Smooth muscle cell (in vitro differentiated cells): Measurements from ENCODE around the gene VSTM5. TPM values are rescaled to one million over a fixed set of nuclear protein-coding genes. Genes with fewer than 3 reads are reported as not detected.

Source experiments
- DNase-seq: peaks from one replicate; lab custom pipeline; 2025; ENCODE audit not compliant: unreplicated experiment; lab: John Stamatoyannopoulos, UW
- H2AFZ ChIP-seq: fragments of 200-600 bp; sonication (generic); 2 replicates; pipeline ENCODE4 v1.6.0; 2016; ENCODE audit warnings: antibody characterized with exemption, low read depth, mild to moderate bottlenecking
- H3F3A ChIP-seq: fragments of 200-600 bp; sonication (generic); 2 replicates; pipeline ENCODE4 v1.6.0; 2017; ENCODE audit warnings: antibody characterized with exemption, low read depth
- H3K27ac ChIP-seq: fragments of 200-600 bp; sonication (generic); 2 replicates; pipeline ENCODE4 v1.5.1; 2016; ENCODE audit warnings: low read depth, mild to moderate bottlenecking
- H3K27me3 ChIP-seq: fragments of 200-600 bp; sonication (generic); 2 replicates; pipeline ENCODE4 v1.6.1; 2016; ENCODE audit warnings: low read depth, mild to moderate bottlenecking
- H3K36me3 ChIP-seq: fragments of 200-600 bp; sonication (generic); 2 replicates; pipeline ENCODE4 v1.5.1; 2016; ENCODE audit warnings: low read depth
- H3K4me1 ChIP-seq: fragments of 200-600 bp; sonication (generic); 2 replicates; pipeline ENCODE4 v1.5.1; 2016; ENCODE audit warnings: low read depth
- H3K4me2 ChIP-seq: fragments of 200-600 bp; sonication (generic); 2 replicates; pipeline ENCODE4 v1.6.0; 2016; ENCODE audit warnings: mild to moderate bottlenecking
- H3K4me3 ChIP-seq: fragments of 200-600 bp; sonication (generic); 2 replicates; pipeline ENCODE4 v1.5.1; 2016; ENCODE audit warnings: mild to moderate bottlenecking
- H3K79me2 ChIP-seq: fragments of 200-600 bp; sonication (generic); 2 replicates; pipeline ENCODE4 v1.6.0; 2016; ENCODE audit warnings: low read depth, mild to moderate bottlenecking
- H3K9ac ChIP-seq: fragments of 200-600 bp; sonication (generic); 2 replicates; pipeline ENCODE4 v1.6.0; 2016; ENCODE audit warnings: low read depth
- H3K9me3 ChIP-seq: fragments of 200-600 bp; sonication (generic); replicated peaks from 2 replicates; pipeline ENCODE4 v1.5.1; 2016; ENCODE audit warnings: low read depth
- H4K20me1 ChIP-seq: fragments of 200-600 bp; sonication (generic); 2 replicates; pipeline ENCODE4 v1.6.0; 2016; ENCODE audit warnings: low read depth
- whole genome bisulfite sequencing: methylation state at CpG from one replicate; pipeline ENCODE4 v1.1.7; 2016; ENCODE audit warnings: low lambda C conversion rate; 5-methylcytosine and 5-hydroxymethylcytosine counted together
- polyA plus RNA-seq: library from polyadenylated mRNA; unstranded; fragments of >200 nt; fragmentation: Nextera tagmentation; extraction: Ambion mirVana; gene quantifications from 2 replicates; pipeline ENCODE4 v1.2.1, GENCODE V29; 2016
- total RNA-seq: library from RNA; depleted of rRNA; stranded (reverse); fragments of >200 nt; gene quantifications from 2 replicates; pipeline ENCODE4 v1.2.3, GENCODE V29; 2014
- TF ChIP-seq, protein P1 (sequence below): fragments of 200-600 bp; sonication (generic); IDR thresholded peaks from 2 replicates; pipeline ENCODE4 v1.5.1; 2017; ENCODE audit warnings: borderline replicate concordance, mild to moderate bottlenecking, antibody characterized with exemption; ENCODE audit not compliant: insufficient read depth, poor library complexity, severe bottlenecking

Gene VSTM5
- total and polyA plus RNA-seq, 2 experiments from 2014 or later = 0.18 to 0.30 TPM

DNA sequence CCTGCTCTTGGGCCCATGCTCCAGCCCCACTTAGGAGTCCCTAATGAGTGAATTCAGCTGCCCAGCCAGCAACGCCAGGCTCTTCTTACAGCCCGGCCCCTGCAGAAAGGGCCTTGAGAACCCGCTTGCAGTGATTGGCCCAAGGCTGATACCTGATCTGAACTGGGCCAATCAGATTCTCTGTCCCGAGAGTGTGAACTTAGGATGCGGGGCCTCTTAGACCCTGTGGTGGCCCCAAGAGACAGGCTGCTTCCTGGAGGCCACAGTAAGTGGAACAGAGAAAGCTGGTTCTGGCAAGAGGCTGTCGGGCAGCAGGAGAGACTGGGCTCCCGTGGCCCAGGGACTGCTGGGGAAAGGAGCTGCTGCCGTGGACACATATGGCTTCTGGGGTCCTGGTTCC is 11.5 kb downstream of the VSTM5 start:
- Histone ChIP-seq H3K4me3 (no peak overlapping the region), H3K4me2 (no peak overlapping the region), H3K27me3 (no peaks in the 10 kb centered on the region), H3K9ac (no peak overlapping the region), H3K27ac (no peak overlapping the region), H3K9me3 (no peaks in the 10 kb centered on the region), H3K36me3 (no peaks in the 10 kb centered on the region), H4K20me1 (no peaks in the 10 kb centered on the region), H2AFZ (no peak overlapping the region), H3K79me2 (no peaks in the 10 kb centered on the region), H3F3A (no peaks in the 10 kb centered on the region), H3K4me1 (no peaks in the 10 kb centered on the region)
- no peak for DNase-seq
- TF ChIP-seq, protein P1, sequence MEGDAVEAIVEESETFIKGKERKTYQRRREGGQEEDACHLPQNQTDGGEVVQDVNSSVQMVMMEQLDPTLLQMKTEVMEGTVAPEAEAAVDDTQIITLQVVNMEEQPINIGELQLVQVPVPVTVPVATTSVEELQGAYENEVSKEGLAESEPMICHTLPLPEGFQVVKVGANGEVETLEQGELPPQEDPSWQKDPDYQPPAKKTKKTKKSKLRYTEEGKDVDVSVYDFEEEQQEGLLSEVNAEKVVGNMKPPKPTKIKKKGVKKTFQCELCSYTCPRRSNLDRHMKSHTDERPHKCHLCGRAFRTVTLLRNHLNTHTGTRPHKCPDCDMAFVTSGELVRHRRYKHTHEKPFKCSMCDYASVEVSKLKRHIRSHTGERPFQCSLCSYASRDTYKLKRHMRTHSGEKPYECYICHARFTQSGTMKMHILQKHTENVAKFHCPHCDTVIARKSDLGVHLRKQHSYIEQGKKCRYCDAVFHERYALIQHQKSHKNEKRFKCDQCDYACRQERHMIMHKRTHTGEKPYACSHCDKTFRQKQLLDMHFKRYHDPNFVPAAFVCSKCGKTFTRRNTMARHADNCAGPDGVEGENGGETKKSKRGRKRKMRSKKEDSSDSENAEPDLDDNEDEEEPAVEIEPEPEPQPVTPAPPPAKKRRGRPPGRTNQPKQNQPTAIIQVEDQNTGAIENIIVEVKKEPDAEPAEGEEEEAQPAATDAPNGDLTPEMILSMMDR = no peak
- 93% methylated on average over 8 of the region's 8 CpGs for WGBS

DNA sequence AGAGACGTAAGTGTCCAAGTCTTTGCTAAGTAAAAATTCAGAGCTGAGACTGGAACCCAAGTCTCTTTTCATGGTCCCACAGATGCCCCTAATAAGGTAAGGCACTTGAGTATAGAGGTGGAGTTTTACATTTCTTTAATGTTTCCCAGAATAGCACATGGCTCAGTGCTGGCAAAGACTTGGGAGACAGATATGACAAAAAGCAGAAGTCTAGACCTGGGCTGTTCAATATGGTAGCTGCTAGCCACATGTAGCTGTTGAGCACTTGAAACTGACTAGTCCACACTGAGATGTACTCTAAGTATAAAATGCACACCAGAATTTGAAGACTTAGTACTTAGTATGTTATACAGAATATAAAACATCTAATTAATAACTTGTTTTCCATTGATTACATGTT is 17.6 kb downstream of the VSTM5 start:
- Histone ChIP-seq H3K9ac (no peak overlapping the region), H3K4me3 (no peak overlapping the region), H3K27ac (no peak overlapping the region), H3K27me3 (no peaks in the 10 kb centered on the region), H4K20me1 (no peaks in the 10 kb centered on the region), H3K36me3 (no peaks in the 10 kb centered on the region), H3K9me3 (no peaks in the 10 kb centered on the region), H3F3A (no peaks in the 10 kb centered on the region), H3K4me2 (no peak overlapping the region), H3K79me2 (no peaks in the 10 kb centered on the region), H3K4me1 (no peaks in the 10 kb centered on the region), H2AFZ (no peak overlapping the region)
- no peak for DNase-seq
- TF ChIP-seq, protein P1 = no peak
- 78% methylated on average over 1 of the region's 1 CpG for WGBS

DNA sequence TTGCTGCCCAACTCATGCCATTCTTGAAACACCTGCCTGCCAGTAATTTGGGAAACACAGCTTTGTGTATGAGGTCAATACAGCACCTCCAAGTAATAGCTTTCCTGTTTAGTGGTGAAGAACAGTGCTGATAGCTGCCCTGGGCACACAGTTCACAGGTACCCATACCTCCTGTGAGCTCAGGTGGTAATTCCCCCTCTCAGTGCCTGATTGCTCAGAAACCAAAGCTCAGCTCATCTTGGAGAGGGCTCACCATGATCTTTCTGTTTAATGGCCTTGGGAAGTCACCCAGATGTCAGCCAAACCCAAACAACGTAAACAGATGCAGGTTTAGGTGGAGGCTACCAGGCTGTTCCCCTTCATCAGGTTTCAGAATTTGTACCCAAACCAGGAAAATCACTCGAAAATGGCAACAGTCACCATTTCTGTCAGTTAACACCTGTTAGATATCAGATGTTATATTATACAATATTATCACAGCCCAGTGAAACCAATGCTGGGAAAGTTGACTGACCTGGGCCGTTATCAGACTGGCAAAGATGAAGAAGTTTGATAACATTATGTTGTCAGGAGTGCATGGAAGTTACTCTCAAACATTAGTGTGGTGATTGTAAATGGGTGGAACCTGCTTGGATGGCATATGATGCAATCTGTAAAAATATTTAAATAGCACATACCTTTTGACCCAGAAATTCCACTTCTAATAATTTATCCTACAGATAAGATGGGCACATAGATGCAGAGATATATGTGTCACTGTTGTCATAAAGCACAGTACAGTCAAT is 18.9 kb downstream of the VSTM5 start:
- H3K79me2 ChIP-seq = no peaks in the 10 kb centered on the region
- TF ChIP-seq, protein P1 = no peak
- no peaks in the 10 kb centered on the region for H3K27me3 ChIP-seq
- no peak overlapping the region for H3K27ac ChIP-seq
- no peak overlapping the region for H3K4me2 ChIP-seq
- no peaks in the 10 kb centered on the region for H3K4me1 ChIP-seq
- H3K9me3 ChIP-seq = no peaks in the 10 kb centered on the region
- H3F3A ChIP-seq = no peaks in the 10 kb centered on the region
- WGBS = 88% methylated on average over 3 of the region's 3 CpGs
- no peak overlapping the region for H3K4me3 ChIP-seq
- no peaks in the 10 kb centered on the region for H4K20me1 ChIP-seq
- no peak for DNase-seq
- H3K36me3 ChIP-seq = no peaks in the 10 kb centered on the region
- no peak overlapping the region for H2AFZ ChIP-seq
- no peak overlapping the region for H3K9ac ChIP-seq

DNA sequence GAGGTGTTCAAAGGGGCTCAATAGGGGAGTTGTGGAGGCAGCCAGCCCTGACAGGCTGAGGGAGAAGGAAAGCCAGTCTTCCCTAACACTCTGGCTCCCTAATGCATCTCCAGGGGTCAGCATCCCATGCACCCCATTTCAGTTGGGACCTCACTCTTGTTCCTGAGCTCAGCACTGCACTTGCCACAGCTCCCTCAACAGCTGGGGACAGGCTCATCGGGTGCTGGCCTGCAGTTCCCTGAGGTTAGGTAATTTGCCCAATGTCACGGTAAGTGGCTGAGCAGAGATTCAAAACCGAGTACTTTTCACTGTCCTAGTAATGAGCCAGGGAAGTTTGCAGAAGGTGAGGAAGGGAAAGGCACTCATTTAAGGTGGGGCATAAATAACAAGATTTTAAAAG is 20.8 kb downstream of the VSTM5 start:
- no peak overlapping the region for H3K9ac ChIP-seq
- WGBS = 89% methylated on average over 3 of the region's 3 CpGs
- H3K4me1 ChIP-seq = no peaks in the 10 kb centered on the region
- H2AFZ ChIP-seq = no peak overlapping the region
- no peaks in the 10 kb centered on the region for H3K9me3 ChIP-seq
- no peaks in the 10 kb centered on the region for H3K79me2 ChIP-seq
- H4K20me1 ChIP-seq = no peaks in the 10 kb centered on the region
- DNase-seq = no peak
- no peak overlapping the region for H3K4me3 ChIP-seq
- no peaks in the 10 kb centered on the region for H3K36me3 ChIP-seq
- H3K27ac ChIP-seq = no peak overlapping the region
- TF ChIP-seq, protein P1 = no peak
- H3F3A ChIP-seq = no peaks in the 10 kb centered on the region
- no peak overlapping the region for H3K4me2 ChIP-seq
- no peaks in the 10 kb centered on the region for H3K27me3 ChIP-seq
